HEK293T (cell line): ENCODE results near the gene HBA1.
"Not testable (repeated sequence)": the region's sequence is repeated elsewhere in the genome, so short reads cannot be mapped to it uniquely, and the experiment has no call there.

Source experiments
- CTCF ChIA-PET: fragments of 350-600 bp; formaldehyde crosslinking; extraction: SDS; loops from one replicate; lab custom pipeline; 2021; ENCODE audit warnings: antibody characterized with exemption, inconsistent platforms; lab: Yijun Ruan, JAX
- POLR2A ChIA-PET: fragments of 350-600 bp; formaldehyde crosslinking; extraction: SDS; loops from one replicate; lab custom pipeline; 2020; ENCODE audit warnings: antibody characterized with exemption, inconsistent platforms; lab: Yijun Ruan, JAX
- DNase-seq: peaks from one replicate; pipeline ENCODE4 v3.0.0; 2012; ENCODE audit warnings: mixed read lengths; ENCODE audit errors: extremely low spot score
- ARNT ChIP-seq: fragments of 450-650 bp; IDR thresholded peaks from 2 replicates; pipeline ENCODE4 v1.6.1; 2017; ENCODE audit warnings: mild to moderate bottlenecking
- BHLHE40 ChIP-seq: fragments of 450-650 bp; IDR thresholded peaks from 2 replicates; pipeline ENCODE4 v1.6.1; 2016; ENCODE audit warnings: mild to moderate bottlenecking, moderate library complexity, borderline replicate concordance
- CTBP1 ChIP-seq: fragments of 450-650 bp; IDR thresholded peaks from 2 replicates; pipeline ENCODE4 v1.6.1; 2016; ENCODE audit warnings: borderline replicate concordance
- ELF4 ChIP-seq: fragments of 450-650 bp; IDR thresholded peaks from 2 replicates; pipeline ENCODE4 v1.6.1; 2017; ENCODE audit warnings: antibody characterized with exemption
- FOXA1 ChIP-seq: fragments of 450-650 bp; IDR thresholded peaks from 2 replicates; pipeline ENCODE4 v1.6.1; 2016; ENCODE audit warnings: mild to moderate bottlenecking
- FOXK2 ChIP-seq: fragments of 450-650 bp; IDR thresholded peaks from 2 replicates; pipeline ENCODE4 v1.6.1; 2016; ENCODE audit warnings: mild to moderate bottlenecking
- FOXM1 ChIP-seq: fragments of 450-650 bp; IDR thresholded peaks from 2 replicates; pipeline ENCODE4 v1.6.1; 2017; ENCODE audit warnings: mild to moderate bottlenecking, borderline replicate concordance
- HDGF ChIP-seq: fragments of 450-650 bp; IDR thresholded peaks from 2 replicates; pipeline ENCODE4 v1.6.1; 2017; ENCODE audit warnings: antibody characterized with exemption, borderline replicate concordance
- L3MBTL2 ChIP-seq: fragments of 450-650 bp; conservative IDR thresholded peaks from 2 replicates; pipeline ENCODE4 v1.6.1; 2016; ENCODE audit warnings: mild to moderate bottlenecking
- LEF1 ChIP-seq: fragments of 450-650 bp; IDR thresholded peaks from 2 replicates; pipeline ENCODE4 v1.6.1; 2017; ENCODE audit warnings: mild to moderate bottlenecking, borderline replicate concordance
- NFRKB ChIP-seq: fragments of 450-650 bp; IDR thresholded peaks from 2 replicates; pipeline ENCODE4 v1.6.1; 2016; ENCODE audit warnings: mild to moderate bottlenecking, moderate library complexity
- PKNOX1 ChIP-seq: fragments of 450-650 bp; IDR thresholded peaks from 2 replicates; pipeline ENCODE4 v1.6.1; 2016
- SP1 ChIP-seq: fragments of 450-650 bp; IDR thresholded peaks from 2 replicates; pipeline ENCODE4 v1.6.1; 2017
- SUZ12 ChIP-seq: fragments of 450-650 bp; IDR thresholded peaks from 2 replicates; pipeline ENCODE4 v1.6.1; 2016; ENCODE audit warnings: mild to moderate bottlenecking
- TARDBP ChIP-seq: fragments of 450-650 bp; IDR thresholded peaks from 2 replicates; pipeline ENCODE4 v1.6.1; 2016
- ZNF384 ChIP-seq: fragments of 450-650 bp; IDR thresholded peaks from 2 replicates; pipeline ENCODE4 v1.6.1; 2016

Gene HBA1

GRCh38 chr16:165539-166374 lies 10.7 kb upstream of the HBA1 start, which contains the start of gene HBM:
TSS of gene HBM (plus strand) at chr16:165978. CDS start at chr16:165998, 20 bp downstream.
- ChIA-PET CTCF (no interaction called here), POLR2A (no interaction called here)
- DNase-seq: no peak
- no peak for TF ChIP-seq BHLHE40
- no peak for TF ChIP-seq SUZ12
- no peak for TF ChIP-seq SP1
- TF ChIP-seq NFRKB: no peak
- no peak for TF ChIP-seq FOXA1
- TF ChIP-seq FOXK2: no peak
- TF ChIP-seq FOXM1: no peak

GRCh38 chr16:166375-167121 lies 9.9 kb upstream of the HBA1 start:
- DNase-seq: no peak
- ChIA-PET POLR2A (no interaction called here), CTCF (no interaction called here)
- no peak for TF ChIP-seq CTBP1
- TF ChIP-seq BHLHE40: no peak
- TF ChIP-seq NFRKB: no peak
- no peak for TF ChIP-seq ARNT
- no peak for TF ChIP-seq SUZ12
- no peak for TF ChIP-seq LEF1
- TF ChIP-seq ZNF384: no peak
- no peak for TF ChIP-seq TARDBP

DNA sequence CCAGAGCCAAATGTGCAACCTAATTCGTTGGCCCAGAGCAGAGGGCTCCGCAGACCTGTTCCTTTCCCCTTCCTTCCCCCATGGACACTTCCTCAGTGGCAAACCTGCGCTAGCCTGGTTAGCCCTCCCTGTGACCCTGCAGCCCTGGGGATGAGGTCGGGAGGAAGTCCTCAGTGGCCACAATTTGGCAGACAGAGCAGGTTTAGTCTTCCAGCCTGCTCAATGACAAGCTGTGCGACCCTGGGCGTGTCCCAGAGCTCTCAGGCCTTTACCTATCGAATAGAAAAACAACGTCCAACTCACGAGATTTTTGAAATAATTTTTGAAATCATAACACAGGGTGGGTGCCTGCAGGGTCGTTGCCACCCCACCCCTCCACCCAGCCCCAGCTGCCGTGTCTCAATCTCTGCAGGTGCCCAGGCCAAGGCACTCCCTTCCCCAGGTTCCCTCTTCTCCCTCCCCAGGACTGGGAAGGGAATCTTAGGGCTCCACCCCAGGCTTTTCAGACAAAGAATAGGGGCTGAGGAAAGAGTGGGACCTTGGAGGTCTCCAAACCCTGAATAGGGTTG lies 9.3 kb upstream of the HBA1 start:
- ChIA-PET CTCF (no interaction called here), POLR2A (no interaction called here)
- DNase-seq: no peak
- no peak for TF ChIP-seq ZNF384
- TF ChIP-seq NFRKB: no peak
- no peak for TF ChIP-seq FOXA1
- no peak for TF ChIP-seq HDGF
- no peak for TF ChIP-seq BHLHE40
- no peak for TF ChIP-seq PKNOX1
- no peak for TF ChIP-seq L3MBTL2
- TF ChIP-seq ARNT: no peak
- TF ChIP-seq TARDBP: no peak
- no peak for TF ChIP-seq SUZ12
- no peak for TF ChIP-seq FOXK2
- TF ChIP-seq FOXM1: no peak
- no peak for TF ChIP-seq ELF4
- TF ChIP-seq LEF1: no peak
- no peak for TF ChIP-seq SP1
- TF ChIP-seq CTBP1: no peak

GRCh38 chr16:168424-168823 lies 8.1 kb upstream of the HBA1 start:
- POLR2A ChIA-PET: no interaction called here
- no peak for DNase-seq
- TF ChIP-seq SP1 (no peak), ELF4 (no peak), PKNOX1 (no peak), HDGF (no peak), FOXA1 (no peak), FOXK2 (no peak), LEF1 (no peak), TARDBP (no peak), ZNF384 (no peak), ARNT (no peak), CTBP1 (no peak), NFRKB (no peak), BHLHE40 (no peak), SUZ12 (no peak)
- CTCF ChIA-PET: no interaction called here

DNA sequence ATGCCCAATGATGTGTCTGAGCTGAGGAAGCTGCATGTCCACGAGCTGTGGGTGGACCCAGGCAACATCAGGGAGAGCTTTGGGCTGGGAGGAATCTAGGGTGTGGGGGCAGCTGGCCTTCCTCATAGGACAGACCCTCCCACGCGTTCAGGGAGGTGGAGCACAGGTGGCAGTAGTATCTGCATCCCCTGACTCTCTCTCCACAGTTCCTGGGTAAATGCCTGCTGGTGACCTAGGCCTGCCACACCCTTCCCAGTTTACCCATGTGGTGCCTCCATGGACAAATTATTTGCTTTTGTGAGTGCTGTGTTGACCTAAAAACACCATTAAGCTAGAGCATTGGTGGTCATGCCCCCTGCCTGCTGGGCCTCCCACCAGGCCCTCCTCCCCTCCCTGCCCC lies 7.5 kb upstream of the HBA1 start:
- no peak for DNase-seq
- ChIA-PET CTCF (no interaction called here), POLR2A (no interaction called here)
- no peak for TF ChIP-seq ARNT
- TF ChIP-seq LEF1: no peak
- no peak for TF ChIP-seq CTBP1
- TF ChIP-seq BHLHE40: no peak
- no peak for TF ChIP-seq FOXA1
- TF ChIP-seq TARDBP: no peak
- TF ChIP-seq NFRKB: no peak
- no peak for TF ChIP-seq PKNOX1
- no peak for TF ChIP-seq ELF4
- no peak for TF ChIP-seq FOXM1
- TF ChIP-seq SUZ12: no peak
- no peak for TF ChIP-seq HDGF
- no peak for TF ChIP-seq FOXK2
- no peak for TF ChIP-seq L3MBTL2

GRCh38 chr16:170088-170507 lies 6.4 kb upstream of the HBA1 start:
- DNase-seq, CTCF ChIA-PET: not testable (repeated sequence)
- POLR2A ChIA-PET: interaction anchor here (1.4 kb wide), 1 partner anchor 9 kb away, joined by 5 read pairs; no protein-coding TSS in a partner anchor
